HG03095 (cell line): ENCODE measurements around the gene L3MBTL3.
A peak's percentile ranks its signal among the peaks of the same experiment; 100 is the strongest.

Source experiments
- ATAC-seq: cut with Tn5 transposase; IDR thresholded peaks from one replicate; pipeline ENCODE4 v1.9.1; 2021; ENCODE audit warnings: moderate library complexity; ENCODE audit not compliant: unreplicated experiment

Gene L3MBTL3

GRCh38 chr6:130026859-130027258, 8.5 kb downstream of the L3MBTL3 start:
- ATAC-seq = no peak

GRCh38 chr6:130027948-130028347, 9.6 kb downstream of the L3MBTL3 start:
- peak; percentile 90 for ATAC-seq

- ATAC-seq = no peak
These were observed 10.8 kb downstream of the L3MBTL3 start for GRCh38 chr6:130029163-130029562.

GRCh38 chr6:130032758-130033340, 14.5 kb downstream of the L3MBTL3 start:
- ATAC-seq = no peak

GRCh38 chr6:130033949-130034348, 15.6 kb downstream of the L3MBTL3 start:
- no peak for ATAC-seq

- ATAC-seq = no peak
These were observed 16.2 kb downstream of the L3MBTL3 start for GRCh38 chr6:130034378-130035146.

- no peak for ATAC-seq
These were observed 16.8 kb downstream of the L3MBTL3 start for GRCh38 chr6:130035211-130035610.

- ATAC-seq = no peak
These were observed 18.9 kb downstream of the L3MBTL3 start for GRCh38 chr6:130037207-130037811.

- ATAC-seq = no peak
These were observed 23.2 kb downstream of the L3MBTL3 start for GRCh38 chr6:130041594-130041993.

- no peak for ATAC-seq
These were observed 25.0 kb downstream of the L3MBTL3 start for GRCh38 chr6:130043344-130043743.

- no peak for ATAC-seq
These were observed 27.2 kb downstream of the L3MBTL3 start for GRCh38 chr6:130045622-130046021.

GRCh38 chr6:130046671-130047070, 28.3 kb downstream of the L3MBTL3 start:
- ATAC-seq = no peak

- no peak for ATAC-seq
These were observed 29.0 kb downstream of the L3MBTL3 start for GRCh38 chr6:130047088-130047995.

- ATAC-seq = no peak
These were observed 31.8 kb downstream of the L3MBTL3 start for GRCh38 chr6:130050230-130050629.

- ATAC-seq = no peak
These were observed 36.3 kb downstream of the L3MBTL3 start for GRCh38 chr6:130054725-130055124.

GRCh38 chr6:130055271-130055670, 36.9 kb downstream of the L3MBTL3 start:
- ATAC-seq = no peak

- ATAC-seq = no peak
These were observed 39.1 kb downstream of the L3MBTL3 start for GRCh38 chr6:130057495-130057894.

- ATAC-seq = no peak
These were observed 45.4 kb downstream of the L3MBTL3 start for GRCh38 chr6:130063806-130064205.

GRCh38 chr6:130065609-130066156, 47.3 kb downstream of the L3MBTL3 start:
- ATAC-seq = no peak

GRCh38 chr6:130069485-130069884, 51.1 kb downstream of the L3MBTL3 start:
- no peak for ATAC-seq

- no peak for ATAC-seq
These were observed 51.9 kb downstream of the L3MBTL3 start for GRCh38 chr6:130070326-130070725.
